Erythroblast (primary cell): ENCODE measurements around the gene RTP5.

ENCODE experiments used
- GATA1 ChIP-seq: IDR thresholded peaks from 2 replicates; pipeline ENCODE4 v1.6.1; 2011; ENCODE audit warnings: low read depth, mild to moderate bottlenecking, control low read depth, low read length, moderate library complexity
- POLR2A ChIP-seq: IDR thresholded peaks from 2 replicates; pipeline ENCODE4 v1.6.1; 2011; ENCODE audit warnings: mild to moderate bottlenecking, low read length

- TF ChIP-seq POLR2A (no peak), GATA1 (no peak)
Observed at GRCh38 chr2:241904011-241904718, 34.6 kb downstream of the RTP5 start.
